GM12891 (cell line): ENCODE data around the gene MOGAT3.

Experiments used
- POLR2A ChIP-seq: IDR thresholded peaks from 2 replicates; pipeline ENCODE4 v1.6.1; 2011; ENCODE audit warnings: low read depth, low read length, control low read depth
- POLR2AphosphoS5 ChIP-seq: IDR thresholded peaks from 2 replicates; pipeline ENCODE4 v1.6.1; 2011; ENCODE audit warnings: low read depth, low read length, control low read depth
- TAF1 ChIP-seq: IDR thresholded peaks from 2 replicates; pipeline ENCODE4 v1.6.1; 2011; ENCODE audit warnings: low read depth, low read length, control low read depth

DNA sequence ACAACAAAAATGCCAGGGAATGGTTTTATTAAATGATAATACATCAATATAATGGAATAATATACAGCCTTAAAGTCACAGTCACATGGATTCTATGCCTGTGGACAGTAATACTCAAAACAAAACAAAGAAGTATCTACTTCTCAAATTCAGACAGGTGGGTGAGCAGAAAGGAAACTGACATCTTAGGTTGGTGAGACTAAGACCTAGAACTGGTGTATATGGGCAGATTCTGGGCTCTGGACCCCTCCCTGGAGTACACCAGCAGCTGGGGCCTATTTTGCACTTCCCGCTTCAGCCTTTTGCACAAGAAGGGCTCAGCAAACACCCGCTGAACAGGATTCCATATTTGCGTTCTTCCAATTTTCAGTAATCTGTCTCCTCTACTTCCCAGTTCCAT is 49.5 kb upstream of the MOGAT3 start:
- TF ChIP-seq POLR2A (no peak), POLR2AphosphoS5 (no peak), TAF1 (no peak)
